ENCODE measurements around the gene C9orf50. TPM values are rescaled to one million over a fixed set of nuclear protein-coding genes. Genes with fewer than 3 reads are reported as not detected.

Gene C9orf50
- total RNA-seq, 1 donor from 2014 or later = not detected

DNA sequence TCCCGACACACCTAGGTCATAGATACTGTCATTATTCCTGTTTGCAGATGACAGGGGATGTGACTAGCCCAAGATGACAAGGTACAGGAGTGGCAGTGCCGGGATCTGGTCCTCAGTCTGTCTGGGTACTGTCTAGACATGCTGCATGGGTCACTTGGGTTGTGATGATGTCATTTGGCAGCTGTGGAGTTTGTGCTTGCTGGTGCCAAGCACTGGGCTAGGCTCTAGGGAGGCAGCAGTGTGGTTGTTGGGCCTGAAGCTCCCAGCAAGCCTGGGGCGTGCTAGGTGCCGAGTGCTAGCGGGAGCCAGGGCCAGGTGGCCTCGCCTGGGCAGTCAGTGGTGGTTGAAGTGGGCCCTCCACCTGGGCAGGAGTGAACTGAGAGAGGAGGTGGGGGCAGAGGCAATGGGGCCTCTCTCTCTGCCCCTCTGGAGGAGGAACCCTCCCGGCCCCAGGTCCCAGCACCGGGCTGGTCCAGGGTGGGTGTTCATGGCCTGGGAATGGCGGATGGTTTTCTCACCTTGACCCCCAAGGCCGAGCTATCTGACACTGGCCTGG lies 29.9 kb upstream of the C9orf50 start:
- Histone ChIP-seq H3K27me3 (ENCODE audit: control insufficient read depth, insufficient read depth, low read length) (peaks cover 3% of the 10 kb centered on the region), H3K36me3 (ENCODE audit: control insufficient read depth, insufficient read depth, low read length) (no peaks in the 10 kb centered on the region), H3K4me3 (ENCODE audit: low read depth, low read length) (no peak overlapping the region)
- TF ChIP-seq, protein P1, sequence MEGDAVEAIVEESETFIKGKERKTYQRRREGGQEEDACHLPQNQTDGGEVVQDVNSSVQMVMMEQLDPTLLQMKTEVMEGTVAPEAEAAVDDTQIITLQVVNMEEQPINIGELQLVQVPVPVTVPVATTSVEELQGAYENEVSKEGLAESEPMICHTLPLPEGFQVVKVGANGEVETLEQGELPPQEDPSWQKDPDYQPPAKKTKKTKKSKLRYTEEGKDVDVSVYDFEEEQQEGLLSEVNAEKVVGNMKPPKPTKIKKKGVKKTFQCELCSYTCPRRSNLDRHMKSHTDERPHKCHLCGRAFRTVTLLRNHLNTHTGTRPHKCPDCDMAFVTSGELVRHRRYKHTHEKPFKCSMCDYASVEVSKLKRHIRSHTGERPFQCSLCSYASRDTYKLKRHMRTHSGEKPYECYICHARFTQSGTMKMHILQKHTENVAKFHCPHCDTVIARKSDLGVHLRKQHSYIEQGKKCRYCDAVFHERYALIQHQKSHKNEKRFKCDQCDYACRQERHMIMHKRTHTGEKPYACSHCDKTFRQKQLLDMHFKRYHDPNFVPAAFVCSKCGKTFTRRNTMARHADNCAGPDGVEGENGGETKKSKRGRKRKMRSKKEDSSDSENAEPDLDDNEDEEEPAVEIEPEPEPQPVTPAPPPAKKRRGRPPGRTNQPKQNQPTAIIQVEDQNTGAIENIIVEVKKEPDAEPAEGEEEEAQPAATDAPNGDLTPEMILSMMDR (IDR thresholded peaks at IDR 0.05; ENCODE audit: insufficient read depth, low read length, poor library complexity, severe bottlenecking) = no peak
- DNase-seq (ENCODE audit: low read depth) = no peak

DNA sequence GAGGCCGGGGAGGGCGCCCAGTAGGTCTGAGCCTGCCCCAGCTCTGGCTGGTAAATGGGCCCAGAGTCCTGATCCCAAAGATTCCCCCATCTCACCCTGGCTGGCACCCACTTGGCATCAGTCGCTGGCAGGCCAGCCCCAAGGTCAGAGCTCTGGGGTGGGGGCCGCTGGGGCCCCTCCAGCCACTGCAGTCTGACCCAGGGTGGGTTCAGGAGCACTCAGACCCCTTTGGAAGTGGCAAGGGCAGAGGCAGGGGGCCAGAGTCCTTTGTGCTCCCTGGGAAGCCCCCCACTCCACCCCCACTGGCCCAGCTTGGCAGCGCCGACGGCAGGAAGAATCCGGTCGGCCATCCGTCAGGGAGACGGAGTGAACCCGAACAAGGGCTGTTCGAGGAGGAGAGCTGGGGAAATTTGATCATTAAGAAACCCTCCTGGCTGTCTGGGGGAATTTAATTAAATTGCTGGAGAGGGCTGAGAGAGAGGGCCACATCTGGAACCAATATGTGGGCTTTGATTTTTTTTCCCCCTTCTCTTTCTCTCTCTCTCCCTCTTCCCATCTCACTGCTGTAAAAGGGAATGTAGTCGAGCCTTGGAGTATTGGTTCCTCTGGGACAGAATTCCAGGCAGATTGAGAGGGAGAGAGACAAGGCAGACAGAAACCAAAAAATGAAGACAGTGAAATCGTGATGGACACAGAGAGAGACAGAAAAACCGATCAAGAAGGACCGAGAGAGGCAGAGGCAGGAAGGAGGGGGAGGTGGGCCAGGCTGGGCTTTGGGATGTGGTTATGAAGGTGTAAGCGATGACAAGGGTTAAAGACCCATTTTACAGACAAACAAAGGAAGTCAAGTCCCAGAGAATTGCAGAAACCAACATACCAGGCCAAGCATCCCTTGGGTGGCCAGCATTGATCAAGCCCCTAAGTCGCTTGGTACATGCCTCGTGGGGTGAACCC lies 29.1 kb upstream of the C9orf50 start:
- TF ChIP-seq, protein P1 (IDR thresholded peaks at IDR 0.05; ENCODE audit: insufficient read depth, low read length, poor library complexity, severe bottlenecking) = no peak
- Histone ChIP-seq H3K27me3 (ENCODE audit: control insufficient read depth, insufficient read depth, low read length) (peaks cover 3% of the 10 kb centered on the region), H3K36me3 (ENCODE audit: control insufficient read depth, insufficient read depth, low read length) (no peaks in the 10 kb centered on the region), H3K4me3 (ENCODE audit: low read depth, low read length) (no peak overlapping the region)
- no peak for DNase-seq (ENCODE audit: low read depth)

DNA sequence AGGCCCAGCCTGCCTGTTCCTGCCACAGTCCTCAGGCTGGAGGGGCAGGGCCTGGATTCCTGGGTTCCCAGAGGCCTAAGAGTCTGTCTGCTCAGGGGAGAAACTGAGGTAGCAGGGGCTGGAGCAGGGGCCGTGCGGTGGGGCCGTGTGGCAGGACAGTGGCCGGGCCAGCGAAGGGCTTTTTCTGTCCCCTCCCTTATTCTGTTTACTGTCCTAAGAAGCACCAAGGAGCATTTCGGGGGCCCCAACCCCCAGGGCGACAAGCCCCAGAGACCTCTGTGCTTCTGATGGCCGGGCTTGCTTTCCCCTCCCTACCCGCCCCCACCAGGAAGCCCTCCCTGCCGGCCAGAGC lies 27.8 kb upstream of the C9orf50 start:
- no peaks in the 10 kb centered on the region for H3K27me3 ChIP-seq (ENCODE audit: control insufficient read depth, insufficient read depth, low read length)
- H3K4me3 ChIP-seq (ENCODE audit: low read depth, low read length) = no peak overlapping the region
- DNase-seq (ENCODE audit: low read depth) = no peak
- TF ChIP-seq, protein P1 (IDR thresholded peaks at IDR 0.05; ENCODE audit: insufficient read depth, low read length, poor library complexity, severe bottlenecking) = no peak
- H3K36me3 ChIP-seq (ENCODE audit: control insufficient read depth, insufficient read depth, low read length) = no peaks in the 10 kb centered on the region

DNA sequence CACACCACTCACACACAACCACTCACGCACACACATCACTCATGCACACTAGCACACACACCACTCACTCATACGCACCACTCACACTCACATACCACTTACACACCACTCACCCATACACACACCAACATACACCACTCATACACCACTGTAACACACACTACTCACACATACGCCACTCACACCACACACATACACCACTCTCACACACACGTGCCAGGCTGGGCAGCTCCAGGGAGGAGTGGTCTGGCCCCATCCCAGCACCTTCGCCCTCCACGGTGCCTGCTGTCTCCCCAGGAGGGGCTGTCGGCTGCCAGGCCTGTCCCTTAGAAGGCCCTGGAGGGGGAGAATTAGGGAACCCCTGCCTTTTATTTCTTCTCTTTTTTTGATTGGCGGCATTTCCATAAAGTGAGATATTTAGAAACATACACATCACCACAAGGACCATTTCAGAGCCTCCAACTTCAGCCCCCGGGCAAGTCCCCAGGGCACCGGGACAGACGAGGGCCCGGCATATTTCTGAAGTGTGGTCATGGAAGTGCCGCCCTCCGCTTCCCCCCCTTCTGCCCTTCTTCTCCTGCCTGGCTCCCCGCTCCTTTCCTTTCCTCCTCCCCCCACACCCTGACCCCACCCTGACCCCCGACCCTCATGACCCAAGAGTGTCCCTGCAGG lies 27.3 kb upstream of the C9orf50 start:
- H3K27me3 ChIP-seq (ENCODE audit: control insufficient read depth, insufficient read depth, low read length) = no peaks in the 10 kb centered on the region
- DNase-seq (ENCODE audit: low read depth) = no peak
- TF ChIP-seq, protein P1 (IDR thresholded peaks at IDR 0.05; ENCODE audit: insufficient read depth, low read length, poor library complexity, severe bottlenecking) = no peak
- no peaks in the 10 kb centered on the region for H3K36me3 ChIP-seq (ENCODE audit: control insufficient read depth, insufficient read depth, low read length)
- H3K4me3 ChIP-seq (ENCODE audit: low read depth, low read length) = no peak overlapping the region

- no peak for DNase-seq (ENCODE audit: low read depth)
These were observed 26.7 kb upstream of the C9orf50 start for GRCh38 chr9:129647635-129648034.

More at GRCh38 chr9:129647635-129648034, 26.7 kb upstream of the C9orf50 start:
- TF ChIP-seq, protein P1 (IDR thresholded peaks at IDR 0.05; ENCODE audit: insufficient read depth, low read length, poor library complexity, severe bottlenecking) = no peak
- no peaks in the 10 kb centered on the region for H3K36me3 ChIP-seq (ENCODE audit: control insufficient read depth, insufficient read depth, low read length)
- H3K4me3 ChIP-seq (ENCODE audit: low read depth, low read length) = no peak overlapping the region
- no peaks in the 10 kb centered on the region for H3K27me3 ChIP-seq (ENCODE audit: control insufficient read depth, insufficient read depth, low read length)
